NK-92 (cell line): Measurements from ENCODE around the gene QTRT2.

Experiments
- DNase-seq: peaks from one replicate; lab custom pipeline; 2025; ENCODE audit not compliant: unreplicated experiment; lab: John Stamatoyannopoulos, UW

The QTRT2 gene

DNA sequence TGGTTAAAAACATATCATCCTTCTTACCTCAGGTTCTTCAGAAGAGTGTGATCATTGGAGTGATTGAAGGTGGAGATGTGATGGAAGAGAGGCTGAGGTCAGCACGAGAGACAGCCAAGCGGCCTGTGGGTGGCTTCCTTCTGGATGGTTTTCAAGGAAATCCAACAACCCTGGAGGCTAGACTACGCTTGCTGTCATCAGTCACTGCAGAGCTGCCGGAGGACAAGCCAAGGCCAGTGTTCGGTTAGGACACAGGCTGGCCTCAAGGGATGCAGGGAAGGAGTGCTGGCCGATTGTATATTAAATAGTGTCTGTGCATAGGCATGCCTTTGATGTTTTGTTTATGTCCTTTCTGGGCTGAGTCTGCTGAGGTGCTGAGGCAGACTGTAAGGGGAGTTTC lies 20.2 kb downstream of the QTRT2 start:
- no peak for DNase-seq

DNA sequence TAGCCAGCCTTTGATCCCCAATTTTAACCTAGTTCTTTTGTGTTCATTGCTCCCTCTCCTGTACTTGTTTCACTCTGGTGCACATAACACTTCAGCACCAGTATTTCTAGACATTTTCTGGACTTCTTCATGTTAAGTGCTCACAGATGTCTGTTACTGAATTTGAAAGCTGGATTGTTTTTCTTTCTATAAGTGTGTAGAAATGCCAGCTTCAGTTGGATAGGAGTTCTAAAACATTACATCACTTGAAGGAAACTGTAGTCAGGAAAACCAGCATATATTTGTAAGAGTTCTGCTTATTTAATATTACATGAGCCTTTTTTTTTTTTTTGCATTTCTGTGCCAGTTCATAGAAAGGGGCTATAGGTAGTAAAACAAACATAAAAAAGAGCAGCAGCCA lies 21.6 kb downstream of the QTRT2 start:
- no peak for DNase-seq

DNA sequence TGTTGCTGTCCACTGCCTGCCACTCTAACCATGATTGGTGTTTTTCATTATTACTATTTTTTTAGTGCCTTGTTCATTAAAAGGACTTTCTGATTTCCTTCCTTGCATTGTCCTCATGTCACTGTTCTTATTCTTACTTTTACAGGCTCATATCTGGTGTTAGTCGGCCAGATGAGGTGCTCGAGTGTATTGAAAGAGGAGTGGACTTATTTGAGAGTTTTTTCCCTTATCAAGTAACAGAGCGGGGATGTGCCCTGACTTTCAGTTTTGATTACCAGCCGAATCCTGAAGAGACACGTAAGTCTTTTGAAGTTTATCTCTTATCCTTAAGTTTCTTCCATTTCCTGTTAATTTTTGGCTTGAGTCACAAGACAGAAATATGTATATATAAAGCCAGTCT lies 23.2 kb downstream of the QTRT2 start:
- no peak for DNase-seq

DNA sequence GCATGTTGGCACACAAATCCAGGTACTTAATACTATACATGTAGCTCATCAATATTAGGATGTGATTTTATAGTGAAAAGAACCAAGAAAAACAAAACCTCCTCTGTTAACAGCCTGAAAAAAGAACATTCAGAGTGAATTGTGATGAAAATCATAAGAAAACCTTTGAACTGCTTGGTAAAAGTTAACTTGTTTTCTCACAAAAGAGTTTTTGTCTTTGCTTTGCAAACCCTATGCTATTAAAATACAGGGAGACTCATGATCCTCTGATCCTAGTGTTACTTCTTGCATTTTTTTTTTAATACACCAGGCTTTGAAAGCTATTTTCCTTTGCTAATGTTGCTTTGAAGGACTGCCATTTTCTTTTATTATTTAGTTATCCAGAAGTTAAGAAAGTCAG lies 23.7 kb downstream of the QTRT2 start:
- no peak for DNase-seq

DNA sequence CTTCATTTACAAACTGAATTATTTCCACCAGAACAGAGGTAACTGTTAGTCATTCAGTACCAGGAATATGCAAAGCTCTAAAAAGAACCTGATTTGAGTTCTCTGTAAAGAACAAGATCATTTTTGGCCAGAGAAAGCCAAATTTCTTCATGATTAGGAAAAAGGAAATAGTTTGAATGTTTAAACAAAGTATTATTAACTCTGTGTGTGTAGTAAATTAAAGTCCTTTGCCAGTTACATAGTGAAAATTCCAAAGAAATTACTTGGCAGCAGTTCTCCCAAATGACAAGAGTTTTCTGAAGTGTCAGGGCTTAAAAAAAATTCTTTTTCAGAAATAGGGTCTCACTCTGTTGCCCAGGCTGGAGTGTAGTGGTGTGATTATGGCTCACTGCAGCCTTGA lies 24.5 kb downstream of the QTRT2 start:
- DNase-seq, result no peak

DNA sequence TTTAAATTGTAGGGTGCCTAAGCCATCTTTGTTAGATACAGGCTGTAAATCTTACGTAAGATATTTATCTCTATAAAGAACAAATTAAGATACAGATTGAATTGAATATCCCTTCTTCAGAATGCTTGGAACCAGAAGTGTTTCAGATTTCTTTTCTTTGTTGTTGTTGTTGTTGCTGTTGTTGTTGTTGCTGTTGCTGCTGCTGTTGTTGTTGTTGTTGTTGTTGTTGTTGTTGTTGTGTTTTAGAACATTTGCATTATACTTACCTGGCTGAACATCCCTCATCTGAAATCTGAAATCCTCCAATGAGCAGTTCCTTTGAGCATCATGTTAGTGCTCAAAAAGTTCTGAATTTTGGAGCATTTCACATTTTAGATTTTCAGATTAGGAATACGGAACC lies 26.6 kb downstream of the QTRT2 start:
- no peak for DNase-seq

DNA sequence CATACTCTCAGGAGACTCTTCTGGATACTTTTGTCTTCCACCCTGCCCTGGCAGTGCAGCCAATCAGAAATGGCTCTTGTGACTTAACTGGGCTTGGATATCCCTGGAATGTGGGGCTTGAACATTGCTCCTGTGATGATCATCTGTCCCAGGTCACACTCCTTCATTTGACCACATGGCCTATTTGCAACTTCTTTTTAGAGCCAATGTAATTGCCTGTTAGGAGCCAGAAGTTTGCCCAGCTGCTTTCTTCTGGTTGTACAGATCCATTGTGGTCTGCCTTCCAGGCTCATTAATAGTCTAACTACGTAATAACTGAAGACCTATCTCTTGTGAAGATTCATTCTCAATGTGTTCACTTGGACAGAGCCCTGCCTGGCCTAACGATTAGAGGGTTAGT lies 29.8 kb downstream of the QTRT2 start:
- no peak for DNase-seq

DNA sequence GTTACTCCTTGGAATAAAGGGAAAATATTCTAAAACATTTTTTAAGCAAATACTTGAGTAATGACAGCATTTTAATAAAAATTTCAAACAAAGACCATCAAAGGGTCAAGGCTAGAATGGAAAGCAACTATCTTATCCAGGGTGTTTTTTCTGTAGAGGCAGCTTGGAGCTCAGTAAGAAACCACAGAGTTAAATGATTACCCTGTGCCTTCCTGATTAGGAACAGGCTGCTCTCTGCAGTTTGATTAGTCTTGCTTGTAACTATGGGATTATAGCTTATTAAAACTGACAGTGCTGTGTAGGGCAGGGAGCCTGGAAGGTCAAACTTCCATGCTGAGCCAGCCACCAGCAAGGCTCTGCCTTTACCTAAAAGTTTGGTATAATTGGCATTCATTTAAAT lies 33.1 kb downstream of the QTRT2 start:
- no peak for DNase-seq

DNA sequence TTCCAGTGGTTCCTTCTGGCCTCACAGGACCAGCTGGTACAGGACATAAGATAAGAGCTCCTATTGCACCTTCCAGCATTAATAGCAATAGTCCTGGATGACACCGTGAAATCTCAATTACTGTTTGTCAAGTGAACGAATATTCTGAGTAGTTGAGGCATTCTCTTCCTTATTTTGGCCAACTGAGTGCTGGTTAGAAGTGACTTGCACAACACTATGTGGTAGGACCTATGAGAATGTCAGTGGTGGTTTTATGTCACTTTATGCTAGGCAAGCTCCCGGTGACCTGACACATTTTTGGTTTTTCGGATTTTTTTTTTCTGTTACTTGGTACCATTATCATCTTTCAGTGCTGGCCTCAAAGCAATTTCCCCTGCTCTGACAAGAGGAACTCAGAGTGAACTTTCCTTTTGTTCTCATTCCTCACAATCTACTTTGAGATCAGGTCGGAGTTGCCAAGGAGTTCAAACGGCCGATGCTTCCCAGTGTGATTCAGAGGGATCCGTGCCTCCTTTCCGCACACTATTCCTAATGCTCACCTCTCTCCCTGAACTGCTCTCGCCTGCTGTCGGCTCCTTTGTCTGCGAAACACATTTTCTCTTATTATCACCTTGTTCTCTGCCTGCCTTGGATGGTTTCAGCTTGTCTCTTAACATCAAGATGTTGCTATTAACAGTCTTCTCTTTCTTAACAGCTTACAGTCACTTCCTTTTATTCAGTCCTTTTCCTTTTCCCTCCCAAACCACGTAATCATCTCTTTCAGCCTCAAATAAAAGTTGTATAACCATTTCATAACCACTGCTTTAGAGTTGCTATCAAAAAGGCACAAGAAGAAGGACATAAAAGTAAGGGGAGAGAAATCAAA lies 35.8 kb downstream of the QTRT2 start:
- no peak for DNase-seq

DNA sequence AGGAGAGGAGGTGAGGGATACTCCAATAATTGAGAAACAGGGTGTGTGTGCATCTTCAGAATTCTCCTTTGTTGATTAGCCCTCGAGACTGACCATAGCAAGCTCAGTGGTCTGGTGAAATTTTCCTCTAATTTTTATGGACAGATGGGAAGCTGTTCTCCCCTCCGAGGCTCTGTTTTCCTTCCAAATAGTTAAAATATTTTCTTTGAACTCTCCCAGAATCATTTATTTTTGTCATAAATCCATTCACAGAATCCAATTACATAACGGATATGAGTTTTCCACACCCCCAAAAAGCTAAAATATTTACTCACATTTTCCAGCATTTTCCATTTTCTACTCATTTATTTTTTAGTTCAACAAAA lies 36.5 kb downstream of the QTRT2 start:
- no peak for DNase-seq

DNA sequence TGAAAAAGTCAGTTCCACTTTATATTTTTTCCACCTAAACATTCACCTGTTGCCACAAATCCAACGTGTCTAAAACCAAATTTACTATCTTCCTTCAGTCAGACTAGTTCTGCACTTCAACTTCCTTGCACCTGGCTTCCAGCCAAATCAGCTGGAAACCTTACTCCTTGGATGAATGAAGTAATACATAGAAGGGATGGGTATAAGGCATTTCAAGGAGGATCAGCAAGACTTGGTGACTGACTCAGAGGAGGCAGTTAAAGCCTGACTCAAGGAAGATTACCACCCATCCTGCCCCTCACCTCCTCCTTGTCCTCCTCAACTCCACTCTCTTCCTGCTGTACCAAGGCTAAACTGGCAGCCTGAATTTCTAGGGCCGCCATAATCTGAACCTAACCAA lies 37.1 kb downstream of the QTRT2 start:
- no peak for DNase-seq

DNA sequence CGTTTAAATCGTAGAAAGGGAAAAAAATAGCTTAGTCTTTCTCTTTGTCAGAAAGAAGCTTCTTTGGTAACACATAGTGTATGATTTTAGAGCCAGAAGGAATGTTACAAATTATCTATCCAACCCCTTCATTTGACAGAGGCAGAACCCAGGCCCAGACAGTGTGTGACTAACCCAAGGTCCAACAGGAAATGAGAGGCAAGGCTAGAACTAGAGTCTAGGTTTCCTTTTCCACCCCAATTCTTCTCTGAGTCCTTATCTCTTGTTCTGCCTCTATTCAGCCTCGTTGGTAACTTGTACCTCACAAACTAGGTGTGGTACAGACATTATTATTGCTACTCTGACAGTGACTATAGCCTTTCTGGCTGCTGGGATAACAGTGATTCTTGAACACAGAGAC lies 39.3 kb downstream of the QTRT2 start:
- DNase-seq, result no peak

DNA sequence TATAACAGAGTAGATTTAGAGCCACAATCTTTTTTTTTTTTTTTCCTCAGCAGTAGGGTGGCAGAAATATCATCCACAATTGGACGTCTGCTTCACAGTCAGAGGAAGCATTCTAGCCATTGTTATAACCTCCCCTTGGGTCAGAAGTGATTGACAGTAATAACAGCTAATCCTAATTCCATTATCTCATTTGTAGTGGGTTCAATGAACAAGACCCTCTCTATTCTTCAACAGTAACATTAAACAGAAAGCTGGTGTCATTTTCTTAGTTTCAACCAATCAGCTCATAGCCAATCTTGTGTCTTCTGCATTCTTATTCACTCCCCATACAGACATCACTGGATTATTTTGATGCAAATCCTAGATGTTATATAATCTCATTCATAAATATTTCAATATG lies 44.6 kb downstream of the QTRT2 start:
- no peak for DNase-seq

DNA sequence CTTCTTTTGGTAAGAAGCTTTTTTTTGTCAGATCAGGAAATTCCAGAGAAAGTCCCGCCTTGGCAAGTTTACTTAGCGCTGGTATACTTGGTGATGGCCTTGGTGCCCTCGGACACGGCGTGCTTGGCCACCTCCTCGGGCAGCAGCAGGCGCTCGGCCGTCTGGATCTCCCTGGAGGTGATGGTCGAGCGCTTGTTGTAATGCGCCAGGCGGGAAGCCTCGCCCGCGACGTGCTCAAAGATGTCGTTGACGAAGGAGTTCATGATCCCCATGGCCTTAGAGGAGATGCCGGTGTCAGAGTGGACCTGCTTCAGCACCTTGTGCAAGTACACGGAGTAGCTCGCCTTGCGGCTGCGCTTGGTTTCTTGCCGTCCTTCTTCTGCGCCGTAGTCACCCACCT lies 46.6 kb downstream of the QTRT2 start:
- no peak for DNase-seq

DNA sequence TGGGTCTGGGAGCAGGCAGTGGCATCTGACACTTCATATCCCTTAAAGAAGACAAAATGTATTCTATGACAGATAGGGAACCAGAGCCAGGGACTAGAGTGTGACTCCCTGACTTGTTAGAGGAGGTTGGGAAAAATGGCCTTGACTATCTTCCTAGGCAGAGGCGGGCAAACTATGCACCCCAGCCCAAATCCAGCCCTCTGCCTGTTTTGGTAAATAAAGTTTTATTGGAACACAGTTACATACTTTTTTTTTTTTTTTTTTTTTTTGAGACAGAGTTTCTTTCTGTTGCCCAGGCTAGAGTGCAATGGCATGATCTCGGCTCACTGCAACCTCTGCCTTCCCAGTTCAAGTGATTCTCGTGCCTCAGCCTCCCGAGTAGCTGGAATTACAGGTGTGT lies 47.3 kb downstream of the QTRT2 start:
- DNase-seq, result no peak

DNA sequence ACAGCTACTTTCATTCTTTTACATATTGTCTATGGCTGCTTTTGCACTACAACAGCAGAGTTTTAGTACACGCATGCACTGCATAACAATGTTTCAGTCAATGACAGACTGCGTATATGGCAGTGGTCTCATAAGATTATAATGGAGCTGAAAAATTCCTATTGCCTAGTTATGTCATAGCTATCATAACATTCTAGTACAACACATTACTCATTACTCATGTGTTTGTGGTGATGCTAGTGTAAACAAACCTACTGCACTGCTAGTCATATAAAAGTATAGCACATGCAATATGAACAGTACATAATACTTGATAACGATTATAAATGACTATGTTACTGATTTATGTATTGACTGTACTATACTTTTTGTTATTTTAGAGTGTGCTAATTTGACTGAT lies 47.9 kb downstream of the QTRT2 start:
- DNase-seq, result no peak

DNA sequence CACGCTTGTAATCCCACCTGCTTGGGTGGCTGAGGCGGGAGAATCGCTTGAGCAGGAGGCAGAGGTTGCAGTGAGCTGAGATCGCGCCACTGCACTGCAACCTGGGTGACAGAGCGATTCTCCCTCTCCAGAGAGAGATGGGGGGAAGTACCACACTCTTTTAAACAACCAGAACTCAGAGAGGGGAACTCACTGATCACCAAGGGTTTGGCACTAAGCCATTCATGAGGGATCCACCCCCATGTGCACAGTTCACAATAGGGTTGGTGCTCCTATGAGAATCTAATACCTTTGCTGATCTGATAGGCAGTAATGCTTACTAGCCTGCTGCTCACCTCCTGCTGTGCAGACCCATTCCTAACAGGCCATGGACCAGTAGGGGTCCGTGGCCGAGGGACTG lies 51.6 kb downstream of the QTRT2 start:
- DNase-seq, result no peak

DNA sequence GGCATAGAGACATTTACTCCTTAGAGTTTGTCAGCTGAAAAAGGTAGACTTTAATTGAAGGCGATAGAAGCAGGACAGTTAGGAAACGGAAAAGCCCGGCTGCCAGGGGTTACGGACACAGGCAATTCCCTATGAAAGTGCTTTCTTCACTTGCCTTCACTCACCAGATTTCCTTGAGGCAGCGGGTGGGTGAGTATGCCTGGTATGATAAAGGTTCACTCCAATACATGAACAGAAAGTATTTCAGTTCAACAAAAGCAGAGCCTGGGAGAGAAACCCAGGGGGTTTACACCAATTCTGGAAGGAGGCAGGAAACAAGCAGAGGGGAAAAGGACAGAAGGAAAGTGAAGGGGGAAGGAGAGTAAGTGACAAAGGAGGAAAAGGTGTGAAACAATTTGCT lies 53.9 kb downstream of the QTRT2 start:
- DNase-seq, result no peak

DNA sequence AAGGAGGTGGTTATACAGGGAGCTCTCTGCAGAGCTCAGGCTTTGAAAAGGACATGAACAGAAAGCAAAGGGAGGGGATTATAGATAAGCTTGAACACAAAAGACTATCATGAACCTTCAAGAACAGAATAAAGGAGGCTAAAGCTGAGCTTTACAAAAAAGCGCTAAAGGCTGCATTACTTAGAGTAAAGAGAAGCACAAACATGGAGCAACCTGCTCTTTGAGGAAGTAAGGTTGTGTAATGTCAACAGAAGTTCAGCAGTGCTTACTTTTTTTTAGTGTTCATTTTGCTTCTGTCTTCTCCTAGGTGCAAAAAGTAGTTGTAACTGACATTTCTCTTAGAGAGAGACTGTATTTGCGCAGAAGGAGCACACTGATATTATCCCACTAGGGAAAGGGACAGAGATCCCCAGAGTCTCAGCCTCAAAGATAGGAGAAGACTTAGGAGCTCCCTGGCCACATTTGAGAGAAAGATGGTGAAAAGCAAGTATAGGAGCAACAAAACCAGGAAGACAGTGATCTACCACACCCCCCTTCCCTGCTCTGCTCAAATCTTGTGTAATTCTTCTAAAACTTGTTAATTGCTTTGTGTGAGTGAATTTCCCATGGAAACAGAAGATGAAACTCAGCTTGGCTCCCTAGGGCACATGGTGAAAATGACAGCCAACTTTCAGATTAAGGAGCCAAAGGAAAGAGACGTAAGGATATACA lies 54.7 kb downstream of the QTRT2 start:
- no peak for DNase-seq

DNA sequence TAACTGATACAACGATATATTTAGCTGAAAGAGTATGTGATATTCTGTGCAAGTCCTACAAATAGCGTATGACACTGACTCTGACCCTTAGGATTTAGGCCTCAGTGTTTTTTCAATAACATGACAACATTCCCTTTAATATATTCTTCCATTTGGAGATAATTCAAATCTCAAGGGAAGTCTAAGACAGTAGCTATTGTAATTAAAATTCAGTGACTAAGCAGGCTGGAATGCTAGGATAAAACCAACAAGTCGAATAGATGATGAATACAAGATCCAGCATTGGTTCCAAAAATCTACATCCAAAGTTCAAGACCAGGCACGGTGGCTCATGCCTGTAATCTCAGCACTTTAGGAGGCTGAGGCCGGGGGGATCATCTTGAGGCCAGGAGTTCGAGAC lies 56.2 kb downstream of the QTRT2 start:
- DNase-seq, result no peak

DNA sequence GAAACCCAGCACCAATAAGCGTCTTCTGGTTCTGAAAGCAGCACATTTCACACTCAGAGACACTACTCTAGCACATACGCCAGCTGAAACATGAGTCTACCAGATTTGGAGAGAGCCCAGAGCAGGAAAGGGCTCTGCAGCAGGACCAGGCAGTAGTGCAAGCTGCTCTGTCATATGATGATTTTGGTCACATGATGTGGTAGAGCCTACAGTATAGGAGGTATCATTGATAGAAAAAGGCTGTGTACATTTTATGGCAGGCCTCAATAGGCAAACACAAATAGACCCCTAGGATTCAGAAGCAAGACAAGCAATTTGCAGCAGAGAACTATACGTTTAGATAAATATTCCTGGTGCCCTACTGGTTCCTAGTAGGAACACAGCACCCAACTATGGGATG lies 58.2 kb downstream of the QTRT2 start:
- no peak for DNase-seq

DNA sequence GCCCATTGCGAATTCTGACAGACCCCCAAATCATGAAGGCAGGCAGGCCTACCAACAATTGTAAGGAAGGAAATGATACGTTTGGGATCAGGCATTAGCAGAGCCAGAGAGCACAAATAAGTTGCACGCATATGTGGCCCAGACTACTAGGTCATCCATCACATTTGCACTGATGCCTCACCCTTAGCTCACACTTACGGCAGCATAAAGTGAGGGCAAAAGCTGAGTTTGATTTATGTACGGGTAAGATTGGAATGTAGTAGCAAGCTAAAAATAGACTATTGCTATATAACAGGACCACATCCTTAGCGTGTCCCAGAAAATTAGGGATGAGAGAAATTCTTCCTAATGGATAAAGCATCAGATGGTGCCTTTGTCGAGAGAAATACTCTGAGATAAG lies 58.6 kb downstream of the QTRT2 start:
- DNase-seq, result no peak

DNA sequence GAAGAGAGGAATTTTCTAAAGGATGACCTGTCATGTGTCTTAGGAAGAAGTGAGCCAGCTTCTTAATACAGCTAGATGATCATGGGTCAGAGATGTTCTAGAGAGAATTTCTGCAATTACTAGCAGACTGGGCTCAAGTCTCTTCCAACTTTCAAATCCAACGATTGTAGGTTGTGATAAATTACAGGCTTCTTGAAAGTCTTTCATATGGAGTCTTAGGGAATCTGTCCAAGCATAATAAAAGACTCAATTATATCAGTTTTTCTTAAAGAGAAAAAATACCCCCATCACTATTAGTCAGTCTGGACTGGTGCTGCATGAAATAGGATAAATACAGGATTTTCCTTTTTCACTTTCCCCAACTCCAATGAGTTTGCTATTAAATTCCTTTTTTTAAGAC lies 63.2 kb downstream of the QTRT2 start:
- DNase-seq, result no peak
